Measurements from ENCODE around the gene GRIK4.

GRIK4 gene

DNA sequence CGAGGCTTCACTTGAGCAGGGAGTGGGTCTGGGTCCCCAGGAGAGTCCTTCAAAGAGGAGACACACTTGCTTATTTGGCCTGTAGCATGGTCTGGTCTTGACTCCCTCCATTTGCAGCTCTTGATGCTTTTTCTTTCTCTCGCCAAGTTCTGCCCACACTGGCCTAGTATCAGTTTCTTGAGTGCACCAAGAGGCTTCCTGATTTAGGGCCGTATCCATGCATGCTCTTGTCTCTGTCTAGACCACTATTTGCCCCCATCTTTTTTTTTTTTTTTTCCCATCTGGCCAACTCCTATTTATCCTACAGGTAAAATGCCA, 170.7 kb downstream of the GRIK4 start:
- H3F3A ChIP-seq (ENCODE audit: low read depth) = no peaks in the 10 kb centered on the region
- H3K4me2 ChIP-seq (ENCODE audit: low read depth, low read length, poor library complexity, severe bottlenecking) = no peak overlapping the region
- TF ChIP-seq, protein P1, sequence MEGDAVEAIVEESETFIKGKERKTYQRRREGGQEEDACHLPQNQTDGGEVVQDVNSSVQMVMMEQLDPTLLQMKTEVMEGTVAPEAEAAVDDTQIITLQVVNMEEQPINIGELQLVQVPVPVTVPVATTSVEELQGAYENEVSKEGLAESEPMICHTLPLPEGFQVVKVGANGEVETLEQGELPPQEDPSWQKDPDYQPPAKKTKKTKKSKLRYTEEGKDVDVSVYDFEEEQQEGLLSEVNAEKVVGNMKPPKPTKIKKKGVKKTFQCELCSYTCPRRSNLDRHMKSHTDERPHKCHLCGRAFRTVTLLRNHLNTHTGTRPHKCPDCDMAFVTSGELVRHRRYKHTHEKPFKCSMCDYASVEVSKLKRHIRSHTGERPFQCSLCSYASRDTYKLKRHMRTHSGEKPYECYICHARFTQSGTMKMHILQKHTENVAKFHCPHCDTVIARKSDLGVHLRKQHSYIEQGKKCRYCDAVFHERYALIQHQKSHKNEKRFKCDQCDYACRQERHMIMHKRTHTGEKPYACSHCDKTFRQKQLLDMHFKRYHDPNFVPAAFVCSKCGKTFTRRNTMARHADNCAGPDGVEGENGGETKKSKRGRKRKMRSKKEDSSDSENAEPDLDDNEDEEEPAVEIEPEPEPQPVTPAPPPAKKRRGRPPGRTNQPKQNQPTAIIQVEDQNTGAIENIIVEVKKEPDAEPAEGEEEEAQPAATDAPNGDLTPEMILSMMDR (conservative IDR thresholded peaks at IDR 0.05; ENCODE audit: low read length) = no peak
- TF ChIP-seq EZH2phosphoT487 (IDR thresholded peaks at IDR 0.05; ENCODE audit: borderline replicate concordance) = no peak
- H3K27me3 ChIP-seq (ENCODE audit: insufficient read depth, low read length, poor library complexity, severe bottlenecking) = no peaks in the 10 kb centered on the region
- H2AFZ ChIP-seq (ENCODE audit: low read length) = no peak overlapping the region
- H3K4me1 ChIP-seq (ENCODE audit: insufficient read depth, low read length, poor library complexity, severe bottlenecking) = no peaks in the 10 kb centered on the region
- no peaks in the 10 kb centered on the region for H3K9me2 ChIP-seq (replicated peaks; ENCODE audit: low read depth, low read length)
- H3K79me2 ChIP-seq (ENCODE audit: insufficient read depth, low read length) = no peaks in the 10 kb centered on the region
- no peaks in the 10 kb centered on the region for H3K36me3 ChIP-seq (ENCODE audit: insufficient read depth, low read length)
- no peak overlapping the region for H3K9ac ChIP-seq (ENCODE audit: low read depth, low read length, poor library complexity, severe bottlenecking)
- H3K4me3 ChIP-seq (ENCODE audit: low read length, poor library complexity, severe bottlenecking) = no peak overlapping the region
- H4K20me1 ChIP-seq (ENCODE audit: insufficient read depth, low read length, poor library complexity, severe bottlenecking) = no peaks in the 10 kb centered on the region
- no peaks in the 10 kb centered on the region for H3K9me3 ChIP-seq (ENCODE audit: insufficient read depth, low read depth, low read length)

- TF ChIP-seq, protein P1 (conservative IDR thresholded peaks at IDR 0.05; ENCODE audit: low read length) = no peak
- TF ChIP-seq EZH2phosphoT487 (IDR thresholded peaks at IDR 0.05; ENCODE audit: borderline replicate concordance) = no peak
- H3K27me3 ChIP-seq (ENCODE audit: insufficient read depth, low read length, poor library complexity, severe bottlenecking) = no peaks in the 10 kb centered on the region
Measured at GRCh38 chr11:120682866-120683265, 171.3 kb downstream of the GRIK4 start.

DNA sequence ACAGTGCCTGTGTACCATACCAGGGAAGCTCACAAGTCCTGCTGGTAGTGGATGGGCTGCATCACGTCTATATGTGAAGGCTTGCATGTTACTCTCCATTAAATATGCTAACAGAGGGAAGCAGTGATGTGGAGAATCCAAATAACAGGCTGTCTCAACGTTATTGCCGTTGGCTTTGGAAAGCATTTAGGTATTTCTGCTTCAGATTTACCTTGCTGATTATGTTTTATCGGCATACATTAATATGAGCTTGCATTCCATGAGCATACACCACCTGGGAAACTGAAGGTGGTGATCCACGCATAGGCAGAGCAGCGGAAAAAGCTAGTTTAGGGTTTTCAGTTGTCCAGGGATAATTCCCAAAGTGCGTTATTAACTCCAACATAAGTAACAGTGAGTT, 175.0 kb downstream of the GRIK4 start:
- H3F3A ChIP-seq (ENCODE audit: low read depth) = no peaks in the 10 kb centered on the region
- no peaks in the 10 kb centered on the region for H3K79me2 ChIP-seq (ENCODE audit: insufficient read depth, low read length)
- H3K4me2 ChIP-seq (ENCODE audit: low read depth, low read length, poor library complexity, severe bottlenecking) = no peak overlapping the region
- no peak overlapping the region for H3K9ac ChIP-seq (ENCODE audit: low read depth, low read length, poor library complexity, severe bottlenecking)
- no peak overlapping the region for H2AFZ ChIP-seq (ENCODE audit: low read length)
- H3K4me1 ChIP-seq (ENCODE audit: insufficient read depth, low read length, poor library complexity, severe bottlenecking) = no peaks in the 10 kb centered on the region
- H3K27me3 ChIP-seq (ENCODE audit: insufficient read depth, low read length, poor library complexity, severe bottlenecking) = no peaks in the 10 kb centered on the region
- no peaks in the 10 kb centered on the region for H3K36me3 ChIP-seq (ENCODE audit: insufficient read depth, low read length)
- no peaks in the 10 kb centered on the region for H4K20me1 ChIP-seq (ENCODE audit: insufficient read depth, low read length, poor library complexity, severe bottlenecking)
- no peaks in the 10 kb centered on the region for H3K9me2 ChIP-seq (replicated peaks; ENCODE audit: low read depth, low read length)
- no peaks in the 10 kb centered on the region for H3K9me3 ChIP-seq (ENCODE audit: insufficient read depth, low read depth, low read length)
- H3K4me3 ChIP-seq (ENCODE audit: low read length, poor library complexity, severe bottlenecking) = no peak overlapping the region
- no peak for TF ChIP-seq EZH2phosphoT487 (IDR thresholded peaks at IDR 0.05; ENCODE audit: borderline replicate concordance)
- TF ChIP-seq, protein P1 (conservative IDR thresholded peaks at IDR 0.05; ENCODE audit: low read length) = no peak

More at GRCh38 chr11:120682866-120683265, 171.3 kb downstream of the GRIK4 start:
- H3K4me2 ChIP-seq (ENCODE audit: low read depth, low read length, poor library complexity, severe bottlenecking) = no peak overlapping the region
- H3K9me3 ChIP-seq (ENCODE audit: insufficient read depth, low read depth, low read length) = no peaks in the 10 kb centered on the region
- H3K4me1 ChIP-seq (ENCODE audit: insufficient read depth, low read length, poor library complexity, severe bottlenecking) = no peaks in the 10 kb centered on the region
- no peak overlapping the region for H3K9ac ChIP-seq (ENCODE audit: low read depth, low read length, poor library complexity, severe bottlenecking)
- H3K79me2 ChIP-seq (ENCODE audit: insufficient read depth, low read length) = no peaks in the 10 kb centered on the region
- H3K9me2 ChIP-seq (replicated peaks; ENCODE audit: low read depth, low read length) = no peaks in the 10 kb centered on the region
- no peaks in the 10 kb centered on the region for H3F3A ChIP-seq (ENCODE audit: low read depth)
- H3K36me3 ChIP-seq (ENCODE audit: insufficient read depth, low read length) = no peaks in the 10 kb centered on the region
- H3K4me3 ChIP-seq (ENCODE audit: low read length, poor library complexity, severe bottlenecking) = no peak overlapping the region
- H4K20me1 ChIP-seq (ENCODE audit: insufficient read depth, low read length, poor library complexity, severe bottlenecking) = no peaks in the 10 kb centered on the region
- H2AFZ ChIP-seq (ENCODE audit: low read length) = no peak overlapping the region
